Liver (tissue), 9 donors: Measurements from ENCODE around the gene PITPNC1. TPM values are rescaled to one million over a fixed set of nuclear protein-coding genes. Genes with fewer than 3 reads are reported as not detected.

ENCODE experiments used
- DNase-seq: peaks from one replicate; pipeline ENCODE4 v3.0.0-alpha.2; 2017; ENCODE audit warnings: low spot score
- H3K27ac ChIP-seq, 2 donors: one replicate each; pipeline ENCODE4 v1.7.0; 2013; ENCODE audit warnings: inconsistent platforms in 2 of 2, low read length in 2 of 2, control low read depth in 1 of 2, low read depth in 1 of 2, mild to moderate bottlenecking in 1 of 2
- H3K27me3 ChIP-seq, 4 donors: one replicate each; pipeline versions ENCODE4 v1.6.1 to v1.7.0; 2013; ENCODE audit warnings: low read length in 3 of 4, inconsistent platforms in 1 of 4, mild to moderate bottlenecking in 1 of 4, moderate library complexity in 1 of 4; ENCODE audit not compliant: control insufficient read depth in 4 of 4, insufficient read depth in 4 of 4
- H3K36me3 ChIP-seq, 4 donors: one replicate each; pipeline versions ENCODE4 v1.6.1 to v1.7.0; 2013; ENCODE audit warnings: low read length in 3 of 4, mild to moderate bottlenecking in 3 of 4, low read depth in 1 of 4, moderate library complexity in 1 of 4; ENCODE audit not compliant: control insufficient read depth in 4 of 4, insufficient read depth in 3 of 4
- H3K4me1 ChIP-seq, 4 donors: one replicate each; pipeline versions ENCODE4 v1.6.1 to v1.7.0; 2013; ENCODE audit warnings: low read length in 3 of 4, mild to moderate bottlenecking in 3 of 4, moderate library complexity in 1 of 4; ENCODE audit not compliant: control insufficient read depth in 4 of 4, insufficient read depth in 4 of 4
- H3K4me3 ChIP-seq, 3 donors: one replicate each; pipeline versions ENCODE4 v1.6.1 to v1.7.0; 2013; ENCODE audit warnings: low read length in 3 of 3, control low read depth in 1 of 3, low read depth in 1 of 3, mild to moderate bottlenecking in 1 of 3
- H3K9ac ChIP-seq, 2 donors: one replicate each; pipeline ENCODE4 v1.7.0; 2013; ENCODE audit warnings: low read length in 2 of 2, mild to moderate bottlenecking in 2 of 2, moderate library complexity in 2 of 2, control low read depth in 1 of 2, low read depth in 1 of 2
- H3K9me3 ChIP-seq, 4 donors: one replicate each; pipeline versions ENCODE4 v1.6.1 to v1.7.0; 2013; ENCODE audit warnings: low read length in 3 of 4; ENCODE audit not compliant: control insufficient read depth in 4 of 4
- ATF3 ChIP-seq: IDR thresholded peaks from 2 replicates; pipeline ENCODE4 v1.6.1; 2016; ENCODE audit warnings: antibody characterized with exemption
- CTCF ChIP-seq: fragments of 150-350 bp; IDR thresholded peaks from 2 replicates; pipeline ENCODE4 v1.5.1; 2017; ENCODE audit warnings: improper control_type of control experiment, low read depth, low read length; ENCODE audit not compliant: missing input control
- EGR1 ChIP-seq, 2 donors: IDR thresholded peaks; 2 replicates each; pipeline ENCODE4 v1.6.1; 2016 to 2018; ENCODE audit warnings: antibody characterized with exemption in 2 of 2, low read depth in 2 of 2
- FOXA2 ChIP-seq: IDR thresholded peaks from 2 replicates; pipeline ENCODE4 v1.6.1; 2016; ENCODE audit warnings: antibody characterized with exemption
- GABPA ChIP-seq, 2 donors: IDR thresholded peaks in 1 of 2; conservative IDR thresholded peaks in 1 of 2; 2 replicates each; pipeline ENCODE4 v1.6.1; 2016; ENCODE audit warnings: antibody characterized with exemption in 2 of 2, mild to moderate bottlenecking in 1 of 2, moderate library complexity in 1 of 2
- HNF4A ChIP-seq, 2 donors: conservative IDR thresholded peaks; 2 replicates each; pipeline ENCODE4 v1.6.1; 2016; ENCODE audit warnings: antibody characterized with exemption in 2 of 2, mild to moderate bottlenecking in 2 of 2
- HNF4G ChIP-seq: IDR thresholded peaks from 2 replicates; pipeline ENCODE4 v1.6.1; 2016; ENCODE audit warnings: antibody characterized with exemption
- RAD21 ChIP-seq, 2 donors: IDR thresholded peaks; 2 replicates each; pipeline ENCODE4 v1.6.1; 2016; ENCODE audit warnings: antibody characterized with exemption in 2 of 2, mild to moderate bottlenecking in 2 of 2
- REST ChIP-seq: IDR thresholded peaks from 2 replicates; pipeline ENCODE4 v1.6.1; 2016; ENCODE audit warnings: antibody characterized with exemption, mild to moderate bottlenecking
- RXRA ChIP-seq, 2 donors: IDR thresholded peaks; 2 replicates each; pipeline ENCODE4 v1.6.1; 2017 to 2018; ENCODE audit warnings: antibody characterized with exemption in 2 of 2, mild to moderate bottlenecking in 1 of 2
- SP1 ChIP-seq: IDR thresholded peaks from 2 replicates; pipeline ENCODE4 v1.6.1; 2018; ENCODE audit warnings: antibody characterized with exemption, mild to moderate bottlenecking
- TAF1 ChIP-seq: conservative IDR thresholded peaks from 2 replicates; pipeline ENCODE4 v1.6.1; 2016; ENCODE audit warnings: antibody characterized with exemption, mild to moderate bottlenecking
- YY1 ChIP-seq: IDR thresholded peaks from 2 replicates; pipeline ENCODE4 v1.6.1; 2016; ENCODE audit warnings: antibody characterized with exemption, mild to moderate bottlenecking
- WGBS: extraction: QIAGEN DNeasy Blood & Tissue Kit; methylation state at CpG from one replicate; pipeline ENCODE4 v1.1.7; 2013; 5-methylcytosine and 5-hydroxymethylcytosine counted together
- polyA plus RNA-seq, 2 donors: library from polyadenylated mRNA; stranded (reverse) in 1 of 2; unstranded in 1 of 2; fragments of 200-250 nt in 1 of 2; fragments of >200 nt in 1 of 2; fragmentation: Nextera tagmentation in 1 of 2; extraction: Ambion mirVana in 1 of 2; gene quantifications; one replicate each; pipeline versions ENCODE4 v1.2.1 to v1.2.3, GENCODE V29; 2013 to 2015
- total RNA-seq, 2 donors: library from RNA; depleted of rRNA; stranded (reverse); fragments of >200 nt; gene quantifications; one replicate each; pipeline ENCODE4 v1.2.3, GENCODE V29; 2014
- donor health status: healthy.
- donor health status: healthy.
- donor health status: healthy.
- donor health status: healthy.
- donor health status: healthy.

PITPNC1 gene
- total and polyA plus RNA-seq, 4 donors: 2.3 to 10.2 (median 5.7) TPM

- TF ChIP-seq CTCF (no peak), RXRA (IDR thresholded peaks at IDR 0.05) (no peak), TAF1 (no peak), HNF4A (conservative IDR thresholded peaks at IDR 0.05) (no peak), HNF4G (no peak), GABPA (IDR thresholded peaks at IDR 0.05 in 1 of 2, conservative IDR thresholded peaks at IDR 0.05 in 1 of 2) (no peak), FOXA2 (no peak), SP1 (no peak), RAD21 (IDR thresholded peaks at IDR 0.05) (no peak), ATF3 (no peak), YY1 (no peak)
Observed at GRCh38 chr17:67711916-67712315, 334.8 kb downstream of the PITPNC1 start (continued).

- peaks cover 0 to 7% (median under 1%) of the 10 kb centered on the region in 4 donors for H3K4me1 ChIP-seq
- no peak overlapping the region for H3K4me3 ChIP-seq
- no peak overlapping the region for H3K27ac ChIP-seq
- no peak overlapping the region for H3K9ac ChIP-seq
- WGBS: 97% methylated on average over 4 of the region's 4 CpGs
- DNase-seq: no peak
- no peaks in the 10 kb centered on the region for H3K36me3 ChIP-seq
- H3K9me3 ChIP-seq: no peaks in the 10 kb centered on the region
- no peaks in the 10 kb centered on the region for H3K27me3 ChIP-seq
- TF ChIP-seq FOXA2 (no peak), YY1 (no peak), SP1 (no peak), EGR1 (IDR thresholded peaks at IDR 0.05; ENCODE audit: low read depth in 2 of 2) (no peak), GABPA (IDR thresholded peaks at IDR 0.05 in 1 of 2, conservative IDR thresholded peaks at IDR 0.05 in 1 of 2) (no peak)
Observed at GRCh38 chr17:67712375-67712774, 335.3 kb downstream of the PITPNC1 start.

GRCh38 chr17:67713169-67713568 is 336.1 kb downstream of the PITPNC1 start:
- no peaks in the 10 kb centered on the region for H3K9me3 ChIP-seq
- 96% methylated on average over 3 of the region's 3 CpGs for WGBS
- no peak overlapping the region for H3K9ac ChIP-seq
- DNase-seq: no peak
- peaks cover 0 to 8% (median under 1%) of the 10 kb centered on the region in 4 donors for H3K4me1 ChIP-seq
- H3K36me3 ChIP-seq: no peaks in the 10 kb centered on the region
- no peaks in the 10 kb centered on the region for H3K27me3 ChIP-seq
- H3K27ac ChIP-seq: no peak overlapping the region
- TF ChIP-seq HNF4A (conservative IDR thresholded peaks at IDR 0.05) (no peak), REST (no peak), HNF4G (no peak), RAD21 (IDR thresholded peaks at IDR 0.05) (no peak), ATF3 (no peak), YY1 (no peak), RXRA (IDR thresholded peaks at IDR 0.05) (no peak), CTCF (no peak)
- no peak overlapping the region for H3K4me3 ChIP-seq
